ENCODE measurements around the gene CILP.
A peak's percentile ranks its signal among the peaks of the same experiment; 100 is the strongest.
"Not testable (repeated sequence)": the region's sequence is repeated elsewhere in the genome, so short reads cannot be mapped to it uniquely, and the experiment has no call there.

Gene CILP

DNA sequence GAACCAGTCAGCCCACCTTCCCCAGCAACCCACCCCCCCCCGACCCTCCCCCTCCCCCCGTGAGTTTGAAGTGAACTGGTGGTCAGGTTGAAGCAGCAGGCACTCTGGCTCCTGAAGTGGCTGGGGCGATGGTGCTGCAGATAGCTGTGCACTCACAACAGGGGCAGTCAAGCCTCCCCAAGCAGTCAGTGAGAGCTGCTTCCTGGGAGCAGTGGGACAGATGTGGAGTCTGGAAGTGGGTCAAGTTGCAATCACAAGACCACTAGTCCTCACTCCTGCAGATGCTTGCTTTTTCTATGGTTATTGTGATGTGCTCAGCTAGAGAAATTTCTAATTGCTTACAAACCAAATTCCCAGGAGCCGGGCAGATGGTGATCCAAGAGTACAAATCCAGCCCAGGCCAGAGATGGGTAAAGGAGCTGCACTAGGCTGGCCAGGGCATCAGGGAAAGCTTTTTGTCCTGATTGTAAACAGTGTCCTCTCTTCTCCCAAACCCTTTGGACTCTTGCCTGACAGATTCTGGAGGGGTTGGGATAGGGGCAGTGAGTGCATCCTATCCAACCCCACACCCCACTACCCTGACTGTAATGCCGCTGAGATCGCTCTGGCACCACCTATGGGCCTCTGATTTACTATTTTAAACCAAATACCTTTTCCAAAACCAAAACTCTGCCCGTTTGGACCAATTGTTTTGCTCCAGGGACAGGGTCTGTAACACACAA, 16.3 kb downstream of the CILP start:
- DNase-seq: no peak

DNA sequence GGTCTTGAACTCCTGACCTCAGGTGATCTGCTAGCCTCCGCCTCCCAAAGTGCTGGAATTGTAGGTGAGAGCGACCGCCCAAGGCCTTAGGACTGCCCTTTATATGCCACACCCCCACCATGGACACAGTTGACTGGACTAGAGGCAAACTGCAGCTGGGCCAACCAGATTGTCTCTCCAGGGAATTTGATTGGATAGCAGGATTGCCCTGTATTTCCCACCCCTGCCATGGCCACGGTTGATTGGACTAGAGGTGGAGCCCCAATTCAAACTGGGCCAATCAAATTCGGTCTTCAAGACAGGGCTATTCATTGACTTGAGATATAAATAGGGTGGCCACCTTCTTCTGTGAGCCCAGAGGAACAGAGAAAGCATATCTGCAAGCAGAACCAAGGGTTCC, 19.3 kb downstream of the CILP start:
- no peak for DNase-seq

DNA sequence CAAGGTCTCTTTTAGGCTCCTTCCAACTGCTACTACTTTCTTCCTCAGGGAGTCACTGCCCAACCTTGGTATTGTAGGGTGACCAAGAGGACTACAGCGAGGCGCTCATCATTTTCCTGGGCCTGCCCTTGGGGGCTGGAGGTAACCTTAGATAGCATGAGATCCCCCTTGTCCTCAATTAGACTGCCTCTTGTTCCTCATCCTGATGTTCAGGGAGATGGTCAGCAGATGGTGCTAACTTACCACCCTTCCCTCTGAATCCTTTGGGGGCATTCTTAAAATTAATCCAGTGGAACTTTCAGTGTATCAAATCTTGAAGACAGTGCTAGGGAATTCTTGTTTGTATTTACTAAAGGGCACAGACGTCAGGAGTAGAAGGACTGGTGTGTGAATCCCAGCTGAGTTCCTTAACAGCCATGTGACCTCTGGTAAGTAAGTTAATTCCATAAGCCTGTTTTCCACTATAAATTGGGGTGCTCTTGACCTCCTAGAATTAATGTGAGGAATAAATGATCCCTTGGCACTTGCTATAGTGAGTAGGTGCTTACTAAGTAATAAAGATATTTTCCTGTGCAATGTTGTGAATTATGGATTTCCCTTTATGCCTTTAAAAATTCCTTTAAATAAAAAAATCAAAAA, 22.1 kb downstream of the CILP start:
- DNase-seq: peak; percentile 9

DNA sequence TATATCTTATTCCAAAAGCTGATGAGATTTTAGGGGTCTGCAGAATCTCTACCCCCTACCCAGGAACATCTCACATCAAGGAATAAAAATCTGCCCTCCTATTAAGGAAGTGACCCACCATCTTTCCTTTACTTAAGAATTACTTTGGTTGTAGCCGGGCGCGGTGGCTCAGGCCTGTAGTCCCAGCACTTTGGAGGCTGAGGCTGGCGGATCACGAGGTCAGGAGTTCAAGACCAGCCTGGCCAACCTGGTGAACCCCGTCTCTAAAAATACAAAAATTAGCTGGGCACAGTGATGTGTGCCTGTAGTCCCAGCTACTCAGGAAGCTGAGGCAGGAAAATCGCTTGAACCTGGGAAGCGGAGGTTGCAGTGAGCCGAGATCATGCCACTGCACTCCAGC, 22.8 kb downstream of the CILP start:
- not testable (repeated sequence) for DNase-seq

DNA sequence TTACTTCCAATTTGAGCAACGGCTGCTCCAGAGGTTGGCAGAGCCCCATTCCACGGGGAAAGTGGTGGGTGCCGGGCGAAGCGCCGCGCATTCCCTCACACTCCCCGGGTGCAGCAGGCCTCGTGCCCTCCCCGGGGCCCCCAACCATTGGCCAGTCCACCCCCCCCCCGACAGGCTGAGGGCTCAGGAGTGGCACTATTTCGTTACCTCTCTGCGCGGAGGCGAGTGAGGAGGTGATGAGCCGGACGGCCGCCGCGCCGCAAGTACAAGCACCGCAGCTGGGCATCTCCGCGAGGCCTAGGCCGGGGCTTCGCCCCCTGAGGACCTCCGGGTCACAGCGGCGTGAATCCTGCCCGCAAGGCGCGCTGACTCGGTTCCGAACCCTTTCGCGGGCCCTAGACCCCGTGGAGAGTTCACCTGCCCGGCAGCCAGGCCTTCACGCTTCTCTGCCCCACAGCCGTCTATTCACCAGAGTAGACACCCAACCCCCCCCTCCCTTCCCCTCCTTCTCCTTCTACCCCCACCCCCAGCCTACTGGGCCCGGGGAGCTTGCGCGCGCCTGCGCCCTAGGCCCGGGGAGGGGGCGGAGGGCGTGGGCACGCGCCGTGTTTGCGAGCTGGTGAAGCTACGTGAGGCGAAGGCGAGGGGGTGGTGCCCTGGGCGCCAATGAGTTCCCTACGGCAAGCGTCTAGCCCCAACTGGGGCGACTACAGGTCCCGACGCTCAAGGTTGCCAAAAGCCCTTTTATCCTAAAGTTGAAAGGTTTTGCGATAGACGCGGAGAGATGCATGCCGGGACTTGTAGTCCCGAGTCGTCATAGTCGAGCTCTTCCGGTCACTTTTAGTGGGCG, 26.2 kb downstream of the CILP start, which contains the start of gene CLPX:
Gene CLPX (minus strand): TSS at position 475 of the 850 bp plus-strand sequence. CDS start 189 bp downstream, at position 286.
- peak; percentile 92 for DNase-seq

DNA sequence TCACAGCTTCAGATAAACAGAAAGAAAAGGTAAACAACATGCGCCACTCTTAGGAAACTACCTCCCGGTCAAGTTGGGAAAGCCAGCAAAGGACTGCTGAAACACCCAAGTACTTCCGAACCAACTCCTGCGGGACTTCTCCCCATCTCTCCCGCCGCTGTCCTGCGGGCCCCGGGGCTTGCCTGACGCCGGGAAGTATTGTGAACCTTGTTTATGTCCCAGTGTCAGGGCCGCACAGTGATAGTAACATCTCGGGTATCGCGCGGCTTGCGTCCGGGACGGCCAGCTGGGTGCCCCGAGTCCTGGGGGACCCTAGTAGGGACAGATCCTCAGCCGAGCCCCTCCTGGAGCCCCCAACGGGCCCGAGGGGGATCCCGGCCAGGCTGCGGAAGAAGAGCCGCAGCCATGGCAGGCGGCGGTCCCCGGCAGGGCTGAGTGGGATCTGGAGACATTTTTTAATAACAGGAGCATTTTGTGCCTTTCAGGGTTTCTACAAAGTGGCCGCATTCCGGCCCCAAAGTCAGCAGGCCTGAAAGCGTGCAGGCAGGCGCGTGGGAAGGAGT, 26.9 kb downstream of the CILP start:
- peak; percentile 49 for DNase-seq

DNA sequence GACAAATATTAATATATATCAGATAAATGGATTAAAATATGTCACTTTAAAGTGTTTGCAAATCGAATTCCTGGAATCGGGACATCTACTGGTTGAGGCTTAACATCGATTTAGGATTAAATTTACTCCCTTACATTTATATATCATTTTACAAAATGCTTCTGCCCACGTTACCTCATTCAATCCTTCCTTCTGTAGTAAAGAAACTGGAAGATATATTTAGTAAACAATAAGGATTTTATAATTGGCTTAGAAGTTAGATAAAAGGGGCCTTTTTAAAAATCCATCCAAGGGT, 27.5 kb downstream of the CILP start:
- DNase-seq: no peak

DNA sequence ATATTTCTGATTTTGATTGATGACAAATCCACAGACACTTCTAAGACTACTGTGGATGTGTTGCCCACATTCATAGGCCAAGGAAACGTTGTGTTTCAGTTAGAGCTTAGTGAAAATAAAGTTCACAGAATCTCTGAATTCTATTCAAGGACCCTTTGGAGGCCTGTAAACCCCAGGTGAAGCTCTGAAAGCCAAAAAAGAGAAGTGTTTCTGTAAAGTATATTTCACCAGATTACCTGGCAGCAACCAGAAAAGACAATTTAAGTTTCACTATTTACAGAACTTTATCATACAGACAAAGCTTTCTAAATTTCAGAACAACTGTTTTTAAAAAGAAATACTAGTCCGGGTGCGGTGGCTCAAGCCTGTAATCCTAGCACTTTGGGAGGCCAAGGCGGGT, 28.7 kb downstream of the CILP start:
- no peak for DNase-seq

DNA sequence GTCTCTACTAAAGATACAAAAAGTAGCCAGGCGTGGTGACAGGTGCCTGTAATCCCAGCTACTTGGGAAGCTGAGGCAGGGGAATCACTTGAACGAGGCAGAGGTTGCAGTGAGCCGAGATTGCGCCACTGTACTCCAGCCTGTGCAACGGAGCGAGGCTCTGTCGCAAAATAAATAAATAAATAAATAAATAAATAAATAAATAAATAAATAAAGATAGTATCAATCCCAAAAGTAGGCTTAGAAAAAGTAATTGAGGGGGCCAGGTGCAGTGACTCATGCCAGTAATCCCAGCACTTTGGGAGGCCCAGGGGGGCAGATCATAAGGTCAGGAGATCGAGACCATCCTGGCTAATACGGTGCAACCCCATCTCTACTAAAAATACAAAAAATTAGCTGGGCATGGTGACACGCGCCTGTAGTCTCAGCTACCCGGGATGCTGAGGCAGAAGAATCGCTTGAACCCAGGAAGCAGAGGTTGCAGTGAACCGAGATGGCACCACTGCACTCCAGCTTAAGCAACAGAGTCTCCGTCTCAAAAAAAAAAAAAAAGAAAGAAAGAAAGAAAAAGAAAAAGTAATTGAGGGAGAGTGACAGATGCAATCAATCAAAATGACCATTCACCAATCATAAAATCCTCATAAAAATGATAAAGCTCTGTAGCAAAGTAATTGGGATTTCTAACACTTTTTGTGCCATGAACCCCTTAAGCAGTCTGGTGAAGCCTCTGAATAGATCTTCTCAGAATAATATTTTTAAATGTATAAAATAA, 29.5 kb downstream of the CILP start:
- DNase-seq: not testable (repeated sequence)

DNA sequence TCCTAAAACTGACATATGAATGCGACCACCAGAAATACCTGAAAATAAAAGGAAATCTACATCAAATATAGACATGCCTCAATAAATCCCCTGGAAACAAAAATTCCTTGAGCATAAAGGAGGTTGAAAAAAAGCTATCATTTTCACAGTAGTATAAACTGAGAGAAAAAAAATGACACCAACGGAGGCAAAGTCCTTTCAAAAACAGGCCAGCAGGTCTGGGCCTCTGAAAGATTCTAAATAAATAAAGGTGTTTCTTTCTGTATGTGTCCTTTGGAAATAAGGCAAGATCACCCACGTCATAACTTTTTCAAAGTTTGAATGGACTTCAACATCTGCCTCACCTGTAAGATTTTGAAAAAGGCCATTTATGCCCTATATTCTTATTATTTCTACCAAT, 31.1 kb downstream of the CILP start:
- DNase-seq: no peak

DNA sequence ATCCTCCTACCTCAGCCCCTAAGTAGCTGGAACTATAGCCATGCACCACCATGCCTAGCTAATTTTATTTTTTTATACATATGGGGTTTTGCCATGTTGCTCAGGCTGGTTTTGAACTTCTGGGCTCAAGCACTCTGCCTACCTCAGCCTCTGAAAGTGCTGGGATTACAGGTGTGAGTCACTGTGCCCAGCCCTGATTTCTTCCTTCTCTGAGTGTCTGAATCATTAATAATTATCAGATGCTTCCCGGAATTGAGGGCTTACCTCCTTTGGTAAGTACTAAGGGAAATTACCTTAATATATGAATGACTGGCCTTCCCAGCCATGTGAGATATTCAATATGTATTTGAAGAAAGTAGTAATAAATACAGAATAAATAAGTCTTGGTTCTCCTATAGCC, 33.4 kb downstream of the CILP start:
- no peak for DNase-seq

DNA sequence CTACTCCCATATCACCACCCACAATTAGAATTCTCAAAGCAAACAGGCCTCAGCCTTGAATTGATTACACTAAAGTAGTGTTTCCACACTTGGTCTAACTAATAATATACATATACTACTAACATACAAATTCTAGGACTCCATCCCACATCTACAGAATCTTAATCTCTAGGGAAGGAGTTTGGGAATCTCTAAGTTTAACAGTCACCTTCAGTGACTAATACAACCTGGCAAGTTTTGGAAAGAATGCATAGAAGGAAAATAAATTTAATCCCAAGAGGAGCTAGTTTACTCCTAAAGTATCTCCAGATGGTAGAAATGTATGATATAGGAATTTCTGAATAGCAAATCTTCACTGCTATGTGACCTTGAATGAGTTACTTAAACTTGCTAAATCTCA, 35.2 kb downstream of the CILP start:
- DNase-seq: no peak

DNA sequence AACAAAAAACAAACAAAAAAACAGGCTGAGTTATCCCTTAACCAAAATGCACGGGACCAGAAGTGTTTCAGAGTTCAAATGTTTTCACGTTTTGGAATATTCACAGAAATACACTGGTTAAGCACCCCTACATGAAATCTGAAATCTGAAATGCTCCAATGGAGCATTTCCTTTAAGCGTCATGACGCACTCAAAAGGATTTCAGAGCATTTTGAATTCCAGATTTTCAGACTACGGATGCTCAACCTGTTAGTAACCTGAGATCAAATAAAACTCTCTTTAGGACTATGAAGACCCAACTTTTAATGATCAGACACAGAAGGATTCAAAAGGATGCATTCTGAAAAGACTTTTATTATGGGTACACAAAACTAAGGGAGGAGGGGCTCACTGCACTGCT, 35.8 kb downstream of the CILP start:
- DNase-seq: no peak

DNA sequence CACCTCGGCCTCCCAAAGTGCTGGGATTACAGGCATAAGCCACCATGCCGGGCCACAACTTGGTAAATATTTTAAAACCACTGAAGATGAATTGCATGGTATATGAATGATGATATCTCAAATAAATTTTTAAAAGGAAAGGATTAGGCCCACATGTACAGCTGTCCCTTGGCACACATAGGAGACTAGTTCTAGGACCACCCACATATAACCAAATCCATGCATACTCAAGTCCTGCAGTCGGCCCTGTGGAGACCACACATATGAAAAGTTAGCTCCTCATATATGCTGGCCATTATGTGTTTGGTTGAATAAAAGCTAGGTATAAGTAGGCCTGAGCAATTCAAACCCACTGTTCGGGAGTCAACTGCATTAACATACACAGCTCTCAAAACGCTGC, 36.8 kb downstream of the CILP start:
- no peak for DNase-seq

DNA sequence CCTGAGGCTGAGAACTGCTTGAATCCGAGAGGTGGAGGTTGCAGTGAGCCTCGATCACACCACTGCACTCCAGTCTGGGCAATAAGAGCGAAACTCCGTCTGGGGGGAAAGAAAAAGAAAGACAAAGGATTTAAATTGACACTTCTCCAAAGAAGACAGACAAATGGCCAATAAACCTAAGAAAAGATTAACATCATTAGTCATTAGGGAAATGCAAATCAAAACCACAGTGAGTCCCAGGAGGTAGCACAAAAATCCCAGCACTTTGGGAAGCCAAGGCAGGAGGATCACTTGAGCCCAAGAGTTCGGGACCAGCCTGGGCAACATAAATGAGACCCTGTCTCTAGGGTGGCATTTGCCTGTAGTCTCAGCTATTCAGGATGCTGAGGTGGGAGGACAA, 38.7 kb downstream of the CILP start:
- DNase-seq: no peak

DNA sequence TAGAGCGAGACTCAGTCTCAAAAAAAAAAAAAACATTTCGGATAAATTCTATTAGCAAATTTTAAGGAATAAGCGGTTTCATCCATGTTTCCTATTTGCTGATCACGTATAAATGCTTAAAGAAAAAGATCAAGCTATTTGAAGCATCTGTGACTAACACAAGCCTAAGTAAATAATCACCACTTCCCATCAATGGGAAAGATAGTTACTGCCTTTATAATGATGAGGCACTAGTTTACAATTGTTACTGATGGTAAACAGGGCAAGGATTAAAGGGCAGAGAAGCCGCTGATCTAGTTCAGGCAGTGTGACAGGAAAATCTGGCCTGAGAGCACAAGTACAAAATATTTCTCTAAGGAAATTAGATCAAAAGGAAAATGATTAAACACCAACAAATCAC, 39.8 kb downstream of the CILP start:
- DNase-seq: no peak

DNA sequence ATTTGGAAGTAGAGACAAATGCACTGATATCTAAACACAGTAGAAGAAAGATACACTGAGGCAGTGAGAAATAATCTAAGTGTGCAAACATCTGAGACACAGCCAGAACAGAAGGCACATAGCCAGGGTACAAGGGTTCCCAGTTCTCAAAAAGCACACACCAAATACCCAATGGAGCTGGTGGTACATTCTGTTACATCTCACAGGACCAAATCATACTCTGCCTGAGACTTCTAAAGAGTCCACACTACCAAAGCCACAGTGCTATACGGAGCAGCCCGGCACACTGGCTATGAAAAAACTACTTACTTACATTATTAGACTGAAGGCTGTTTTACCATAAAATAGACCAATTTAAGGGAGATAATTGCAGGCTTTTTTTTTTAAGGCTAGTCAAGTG, 45.4 kb downstream of the CILP start:
- DNase-seq: no peak

DNA sequence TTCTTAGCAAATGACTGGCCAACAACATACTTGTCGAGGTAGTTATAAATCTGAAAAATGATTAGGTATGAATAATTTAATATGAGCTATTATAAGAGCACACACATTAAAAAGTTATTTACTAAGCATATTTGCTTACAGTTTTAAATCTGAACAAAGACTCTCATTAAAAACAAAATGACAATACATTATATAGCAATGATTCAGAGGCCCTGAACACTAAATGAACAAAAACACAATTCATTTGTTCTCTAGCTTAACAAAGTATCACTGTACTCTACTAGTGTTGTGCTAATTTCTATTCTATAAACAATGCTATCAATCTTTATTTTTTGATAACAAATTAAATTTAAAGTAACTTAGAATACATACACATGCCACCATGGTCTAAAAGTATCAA, 47.1 kb downstream of the CILP start:
- DNase-seq: no peak

DNA sequence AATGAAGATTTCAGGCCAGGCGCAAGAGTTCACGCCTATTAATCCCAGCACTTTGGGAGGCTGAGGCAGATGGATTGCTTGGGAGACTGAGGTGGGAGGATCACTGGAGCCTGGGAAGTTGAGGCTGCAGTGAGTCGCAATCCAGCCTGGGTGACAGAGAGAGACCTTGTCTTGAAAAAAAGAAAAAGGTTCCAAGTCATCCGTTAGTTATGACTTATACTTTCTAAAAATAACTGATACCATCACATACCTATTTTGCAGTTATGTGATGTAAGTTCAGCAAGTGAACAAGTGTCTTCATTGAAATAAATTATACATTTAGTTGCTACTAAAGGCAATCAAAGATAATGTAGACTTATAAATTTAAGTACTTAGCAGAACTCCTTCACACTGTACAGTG, 48.2 kb downstream of the CILP start:
- no peak for DNase-seq

DNA sequence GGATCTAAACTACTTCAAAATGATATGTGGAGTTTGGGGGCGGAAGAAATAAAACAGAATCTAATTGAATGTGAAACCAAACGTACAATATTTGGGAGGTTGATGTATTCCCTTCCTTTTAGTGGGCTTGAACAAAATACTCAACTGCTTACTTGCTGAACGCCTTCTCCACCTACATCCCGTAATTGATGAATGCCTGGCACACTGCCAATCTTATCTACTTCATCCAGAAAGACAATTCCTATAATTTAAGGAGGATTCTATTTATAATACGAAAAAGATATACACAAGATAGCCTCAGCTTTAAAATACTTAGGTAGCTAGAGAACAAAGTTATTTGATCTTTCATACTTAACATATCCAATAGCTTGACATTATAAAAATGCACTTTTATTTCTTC, 54.6 kb downstream of the CILP start:
- DNase-seq: no peak

DNA sequence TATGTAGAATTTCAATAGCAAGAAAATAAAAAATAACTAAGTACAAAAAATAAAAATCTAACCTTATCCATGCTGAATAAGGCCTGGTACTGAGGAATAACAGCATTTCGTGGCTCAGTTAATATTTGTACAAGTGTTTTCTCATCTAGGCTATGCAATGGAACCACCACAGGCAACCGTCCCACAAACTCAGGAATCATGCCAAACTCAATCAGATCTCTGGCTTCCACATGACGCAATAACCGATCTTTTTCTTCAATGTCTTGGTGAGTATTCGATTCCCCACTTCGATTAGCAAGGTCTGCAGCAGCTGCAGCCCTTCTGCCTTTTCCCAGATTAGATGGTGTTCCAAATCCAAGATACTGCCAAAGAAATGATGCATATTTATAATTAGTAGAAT, 56.6 kb downstream of the CILP start:
- no peak for DNase-seq

DNA sequence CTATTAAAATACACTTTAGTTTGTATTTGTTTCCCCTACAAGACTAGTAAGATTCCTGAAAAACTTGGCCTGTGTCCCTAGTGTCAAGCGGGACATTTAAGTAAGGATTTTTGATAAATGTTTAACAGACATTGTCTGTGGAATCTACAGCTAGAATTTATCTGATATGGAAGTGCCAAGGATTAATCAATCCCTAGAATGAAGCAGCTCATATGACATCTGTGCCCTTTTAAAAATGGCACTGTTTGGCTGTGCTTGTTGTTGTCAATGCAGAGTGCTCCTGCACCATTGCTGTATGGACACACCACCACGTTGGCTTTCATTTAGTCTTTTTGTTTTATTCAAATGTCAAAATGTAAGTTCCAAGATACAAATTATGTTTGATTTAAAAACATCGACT, 63.4 kb downstream of the CILP start:
- DNase-seq: no peak

DNA sequence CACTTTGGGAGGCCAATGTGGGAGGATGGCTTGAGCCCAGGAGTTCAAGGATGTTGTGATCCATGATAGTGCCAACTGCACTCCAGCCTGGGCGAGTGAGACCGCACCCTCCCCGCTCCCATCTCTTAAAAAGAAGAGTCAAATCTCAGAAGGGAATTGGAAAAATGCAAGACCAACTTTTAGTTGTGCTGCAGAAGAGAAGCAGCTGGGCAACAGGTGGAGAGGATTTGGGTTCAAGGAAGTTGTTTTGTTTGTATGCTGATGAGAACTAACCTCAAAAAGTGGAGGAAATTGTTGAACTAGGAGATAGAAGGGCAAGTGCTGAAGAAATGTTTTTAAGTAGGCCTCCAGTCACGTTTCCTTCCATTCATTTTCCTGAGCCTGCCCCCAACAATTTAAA, 64.8 kb downstream of the CILP start:
- DNase-seq: no peak
